ENCODE results near the gene TET3.

Gene TET3

GRCh38 chr2:74004212-74005182 lies 19.8 kb downstream of the TET3 start:
- no peak for DNase-seq (ENCODE audit: low read depth, low spot score)

DNA sequence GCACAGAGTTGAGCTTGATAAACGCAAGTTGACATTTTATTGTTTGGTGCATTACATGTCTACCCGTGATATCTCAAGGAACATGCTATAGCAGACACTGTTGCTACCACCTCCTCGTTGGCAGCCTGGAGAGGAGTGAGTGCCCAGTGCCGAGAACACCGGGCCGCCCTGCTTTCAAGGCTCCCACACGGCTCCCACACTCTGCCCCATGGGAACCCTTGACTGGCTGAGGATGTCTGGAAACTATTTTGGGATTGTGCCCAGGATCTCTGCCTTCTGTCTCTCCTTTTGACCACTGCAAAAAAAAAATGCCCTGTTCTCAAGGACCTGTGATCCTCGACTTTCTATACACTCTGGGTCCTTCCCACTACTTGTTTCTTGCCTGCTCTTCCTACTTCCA lies 21.1 kb downstream of the TET3 start:
- DNase-seq (ENCODE audit: low read depth, low spot score) = no peak

DNA sequence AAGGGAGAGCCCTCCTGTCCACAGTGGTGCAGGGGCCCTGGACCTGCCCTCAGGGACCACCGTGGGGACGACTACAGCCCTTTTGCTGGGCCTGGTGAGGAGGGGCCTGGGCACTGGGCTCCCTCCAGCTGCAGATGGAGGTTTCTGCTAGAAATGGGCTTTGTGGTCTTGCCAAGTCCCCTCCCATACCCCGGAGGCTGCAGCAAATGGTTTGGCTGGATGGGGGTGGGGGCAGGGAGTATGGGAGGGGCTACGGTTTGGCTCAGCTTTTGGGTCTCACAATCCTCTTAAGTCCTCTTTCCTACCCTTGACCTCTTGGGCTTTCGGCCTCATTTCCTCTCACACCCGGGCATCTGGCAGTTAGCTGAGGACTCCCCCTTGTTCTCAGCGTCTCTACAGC lies 21.7 kb downstream of the TET3 start:
- no peak for DNase-seq (ENCODE audit: low read depth, low spot score)

GRCh38 chr2:74007121-74007520 lies 22.4 kb downstream of the TET3 start:
- no peak for DNase-seq (ENCODE audit: low read depth, low spot score)

- no peak for DNase-seq (ENCODE audit: low read depth, low spot score)
Observed at GRCh38 chr2:74007711-74008110, 23.0 kb downstream of the TET3 start.

DNA sequence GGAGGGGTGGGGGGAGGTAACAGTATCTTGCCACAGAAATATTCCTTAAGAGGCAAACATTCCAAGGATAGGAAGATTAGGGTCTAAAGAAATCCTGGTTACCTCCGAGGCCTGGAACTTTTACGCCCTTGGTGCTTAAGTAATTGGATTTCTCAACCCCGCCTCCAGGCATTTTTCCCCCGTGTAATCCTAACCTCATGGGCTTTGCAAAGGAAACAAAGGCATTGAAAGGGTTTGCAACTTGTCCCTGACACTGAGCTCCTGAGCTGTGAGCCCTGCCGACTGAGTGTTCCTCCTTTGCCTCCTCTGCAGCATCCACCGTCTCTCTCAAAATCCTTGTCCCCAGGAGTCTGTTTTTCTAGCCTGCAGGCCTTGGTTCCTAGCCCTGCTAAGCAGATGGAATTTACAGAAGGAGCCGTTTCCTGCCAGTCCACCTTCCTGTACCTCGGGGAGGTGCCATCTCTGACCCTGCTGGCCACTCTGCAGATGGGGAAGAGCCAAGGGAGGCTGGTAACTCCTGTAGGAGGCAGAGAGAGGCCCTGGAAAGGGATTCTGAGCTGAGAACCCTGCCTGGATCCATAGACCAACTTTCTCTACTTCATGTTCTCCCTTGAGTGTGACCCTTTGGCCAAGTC lies 24.2 kb downstream of the TET3 start:
- DNase-seq (ENCODE audit: low read depth, low spot score) = no peak

DNA sequence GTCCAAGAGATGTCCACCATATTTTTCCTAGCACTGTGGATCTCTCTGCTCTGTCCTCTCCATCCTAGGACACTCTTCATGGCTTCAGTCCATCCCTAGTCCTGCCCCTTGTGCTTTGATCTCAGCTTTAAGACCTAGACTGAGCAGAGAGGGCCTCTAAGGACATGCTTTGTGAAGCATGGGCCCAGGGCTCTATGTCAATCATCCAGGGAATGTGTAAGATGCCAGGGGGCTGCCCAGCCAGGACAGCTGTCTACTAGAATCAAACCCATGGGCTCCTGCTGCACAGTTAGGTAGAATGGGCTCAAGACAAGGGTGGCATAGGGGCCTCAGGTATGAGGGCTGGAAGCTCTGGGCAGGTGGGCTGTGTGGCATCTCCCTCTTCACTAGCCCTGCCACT lies 24.9 kb downstream of the TET3 start:
- DNase-seq (ENCODE audit: low read depth, low spot score) = no peak

DNA sequence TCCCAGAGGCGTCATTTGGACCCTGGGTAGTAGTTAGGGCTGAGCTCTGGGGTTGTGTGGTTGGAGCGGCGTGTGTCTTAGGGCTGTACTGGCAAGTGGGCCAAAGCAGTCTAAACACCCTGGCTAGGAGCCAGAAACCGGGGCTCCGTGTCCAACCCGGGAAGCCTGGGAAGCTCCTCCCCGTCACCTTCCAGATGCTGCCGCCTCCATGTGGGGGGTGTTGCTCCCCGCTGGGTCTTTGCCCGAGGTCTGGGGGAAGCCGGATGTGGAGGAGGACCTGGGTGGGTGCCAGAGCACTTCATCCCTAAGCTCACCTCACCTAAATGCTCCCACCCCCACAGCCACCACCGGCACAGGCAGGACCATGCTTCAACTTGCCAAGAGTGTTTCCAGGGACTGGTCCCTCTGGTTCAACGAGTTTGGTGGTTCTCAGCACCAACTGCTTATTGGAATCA lies 25.4 kb downstream of the TET3 start:
- no peak for DNase-seq (ENCODE audit: low read depth, low spot score)

DNA sequence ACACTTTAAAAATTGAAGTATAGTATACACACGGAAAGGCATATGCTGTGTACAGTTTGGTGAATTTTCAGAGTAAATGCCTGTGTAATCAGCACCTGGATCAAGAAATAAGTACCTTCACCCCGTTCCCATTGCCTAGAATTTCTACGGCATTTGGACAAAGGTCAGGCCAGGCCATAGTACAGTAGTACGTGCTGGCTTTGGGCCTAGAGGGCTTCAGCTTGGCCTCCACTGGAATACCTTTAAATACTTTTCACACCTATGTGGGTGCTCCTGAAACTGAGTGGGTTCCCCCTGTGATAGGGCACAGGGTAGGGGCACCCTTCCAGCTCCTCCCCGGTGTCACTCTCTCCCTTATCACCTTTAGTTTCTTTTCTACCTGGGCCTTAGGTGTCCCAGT lies 26.5 kb downstream of the TET3 start:
- DNase-seq (ENCODE audit: low read depth, low spot score) = no peak

DNA sequence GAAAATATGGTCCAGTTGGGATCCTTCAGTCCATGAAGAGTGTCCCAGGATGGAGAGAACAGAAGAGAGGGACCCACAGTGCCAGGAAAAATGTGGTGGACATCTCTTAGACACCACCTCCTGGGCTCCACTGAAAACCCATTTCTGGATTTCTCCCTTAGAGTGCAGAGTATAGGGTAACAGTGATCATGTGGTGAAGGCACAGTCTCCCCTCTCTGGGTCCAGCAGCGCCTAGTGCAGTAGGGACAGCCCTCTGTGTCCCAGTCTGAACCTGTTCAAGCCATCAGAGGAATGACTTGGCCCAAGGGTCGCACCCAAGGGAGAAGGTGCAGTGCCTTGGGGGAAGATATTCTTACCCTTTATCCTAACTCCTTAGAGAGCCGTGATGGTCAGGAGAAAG lies 30.1 kb downstream of the TET3 start:
- no peak for DNase-seq (ENCODE audit: low read depth, low spot score)

GRCh38 chr2:74017223-74017622 lies 32.5 kb downstream of the TET3 start:
- no peak for DNase-seq (ENCODE audit: low read depth, low spot score)

DNA sequence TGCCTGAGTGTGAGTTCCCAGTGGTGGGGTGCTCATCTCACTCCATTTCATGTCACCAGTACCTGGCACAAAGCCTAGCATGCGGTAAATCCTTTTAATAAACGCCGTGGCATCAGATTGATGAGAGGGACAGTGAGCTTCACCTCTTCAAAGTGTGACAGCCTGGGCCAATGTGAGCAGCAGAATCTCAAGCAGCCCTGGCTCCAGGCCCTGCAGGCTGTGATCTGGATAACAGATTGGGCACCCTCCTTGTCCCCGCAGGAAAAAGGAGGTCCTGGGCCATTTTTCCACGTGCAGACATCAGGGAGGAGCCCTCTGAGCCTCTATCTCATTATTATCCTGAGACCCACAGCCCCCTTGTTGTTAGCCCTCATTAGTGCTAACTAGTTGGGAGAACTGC lies 34.8 kb downstream of the TET3 start:
- DNase-seq (ENCODE audit: low read depth, low spot score) = no peak

DNA sequence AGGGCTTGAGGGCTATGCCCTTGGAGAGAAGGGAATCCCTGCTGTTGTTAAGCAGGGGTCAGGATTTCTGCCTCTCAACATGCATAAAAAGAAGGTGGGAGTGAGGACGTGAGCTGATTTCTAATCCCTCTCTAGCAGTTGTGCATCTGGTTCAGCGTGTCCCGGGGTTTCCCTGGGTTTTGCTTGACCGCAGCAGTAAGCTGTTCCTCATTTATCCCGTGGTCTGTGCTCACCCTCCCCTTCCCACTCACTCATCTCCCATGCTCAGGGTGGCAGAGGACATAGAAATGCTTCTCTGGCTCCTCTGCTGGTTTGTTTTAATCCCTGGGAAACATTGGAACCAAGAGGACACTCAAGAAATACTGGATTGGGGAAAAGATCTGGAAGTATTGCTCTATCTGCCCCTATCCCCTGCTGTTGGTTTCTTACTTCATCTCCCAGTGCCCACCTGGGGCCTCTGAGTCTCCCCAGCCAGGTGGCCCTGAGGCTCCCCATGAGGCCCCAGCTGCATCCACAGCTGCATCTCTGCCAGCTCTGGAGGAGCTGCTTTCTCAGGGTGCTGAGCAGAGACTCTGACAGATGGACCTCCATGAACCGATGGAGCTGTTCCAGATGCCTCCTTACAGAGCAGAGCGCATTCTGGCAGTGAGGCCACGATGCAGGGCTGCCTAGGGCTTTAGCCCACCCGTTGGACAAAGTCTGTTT lies 36.1 kb downstream of the TET3 start:
- DNase-seq (ENCODE audit: low read depth, low spot score) = no peak

GRCh38 chr2:74021407-74021755 lies 36.7 kb downstream of the TET3 start:
- no peak for DNase-seq (ENCODE audit: low read depth, low spot score)

GRCh38 chr2:74024216-74024615 lies 39.5 kb downstream of the TET3 start:
- DNase-seq (ENCODE audit: low read depth, low spot score) = no peak

DNA sequence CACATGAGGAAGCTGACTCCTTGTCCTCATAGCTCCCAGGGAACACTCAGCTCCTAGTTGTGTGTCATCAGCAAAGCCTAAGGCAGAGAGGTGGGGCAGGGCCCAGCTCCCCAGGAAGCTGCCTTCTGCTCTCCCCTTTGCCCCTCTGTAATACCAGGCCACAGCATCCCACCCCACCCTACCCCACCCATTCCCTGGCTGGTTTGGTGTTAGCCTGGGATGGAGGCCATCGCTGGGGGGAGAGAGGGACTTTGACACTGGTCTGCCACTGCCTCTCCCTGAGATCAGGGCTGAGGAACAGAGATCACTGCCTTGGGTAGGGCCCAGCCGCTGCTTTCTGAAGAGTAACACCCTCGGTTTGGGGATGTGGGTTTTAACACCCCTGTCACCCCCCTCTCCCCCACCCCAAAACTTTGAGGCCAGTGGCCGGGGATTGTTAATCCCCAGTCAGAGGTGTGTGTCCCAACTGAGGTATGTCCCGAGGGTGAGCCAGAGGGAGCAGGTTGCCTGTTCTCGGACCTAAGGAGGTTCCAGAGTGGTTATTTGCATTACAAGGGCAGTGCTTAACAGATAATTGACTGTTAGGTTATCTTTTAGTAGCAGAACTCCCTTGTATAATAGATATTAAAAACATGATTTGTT lies 41.4 kb downstream of the TET3 start:
- DNase-seq (ENCODE audit: low read depth, low spot score) = no peak

- DNase-seq (ENCODE audit: low read depth, low spot score) = no peak
Observed at GRCh38 chr2:74026687-74027241, 42.1 kb downstream of the TET3 start.

DNA sequence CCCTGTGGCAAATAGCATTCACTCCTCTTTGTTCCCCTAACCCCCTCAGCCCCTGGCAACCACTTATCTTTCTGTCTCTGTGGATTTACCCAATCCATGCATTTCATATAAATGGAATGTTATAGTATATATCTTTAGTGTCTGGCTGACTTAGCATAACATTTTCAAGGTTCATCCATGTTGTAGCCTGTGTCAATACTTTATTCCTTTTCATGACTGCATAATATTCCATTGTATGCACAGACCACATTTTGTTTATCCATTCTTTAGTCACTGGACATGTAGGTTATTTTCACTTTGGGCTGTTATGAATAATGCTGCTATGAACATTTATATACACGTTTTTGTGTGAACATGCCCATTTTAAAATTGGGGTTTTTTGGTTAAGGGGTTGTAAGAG lies 42.8 kb downstream of the TET3 start:
- no peak for DNase-seq (ENCODE audit: low read depth, low spot score)

GRCh38 chr2:74028290-74028689 lies 43.6 kb downstream of the TET3 start:
- no peak for DNase-seq (ENCODE audit: low read depth, low spot score)

DNA sequence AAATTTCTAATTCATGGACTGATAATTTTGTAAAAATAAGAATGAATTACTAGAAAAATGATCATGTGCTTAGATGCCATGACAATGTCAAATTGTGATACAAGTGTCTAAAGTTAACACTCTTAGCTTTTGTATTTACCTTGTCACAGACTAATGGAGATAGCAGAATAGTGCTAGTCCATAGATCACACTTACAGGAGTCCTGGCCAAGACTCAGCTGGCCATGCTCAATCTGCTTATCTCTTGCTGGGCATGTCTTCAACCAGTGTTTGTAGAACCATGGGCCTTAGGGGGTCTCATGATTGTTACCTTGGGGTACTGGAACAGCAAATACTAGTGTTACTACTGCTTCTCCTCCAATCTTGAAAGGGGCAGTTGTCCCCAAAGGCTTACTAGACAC lies 44.0 kb downstream of the TET3 start:
- no peak for DNase-seq (ENCODE audit: low read depth, low spot score)

DNA sequence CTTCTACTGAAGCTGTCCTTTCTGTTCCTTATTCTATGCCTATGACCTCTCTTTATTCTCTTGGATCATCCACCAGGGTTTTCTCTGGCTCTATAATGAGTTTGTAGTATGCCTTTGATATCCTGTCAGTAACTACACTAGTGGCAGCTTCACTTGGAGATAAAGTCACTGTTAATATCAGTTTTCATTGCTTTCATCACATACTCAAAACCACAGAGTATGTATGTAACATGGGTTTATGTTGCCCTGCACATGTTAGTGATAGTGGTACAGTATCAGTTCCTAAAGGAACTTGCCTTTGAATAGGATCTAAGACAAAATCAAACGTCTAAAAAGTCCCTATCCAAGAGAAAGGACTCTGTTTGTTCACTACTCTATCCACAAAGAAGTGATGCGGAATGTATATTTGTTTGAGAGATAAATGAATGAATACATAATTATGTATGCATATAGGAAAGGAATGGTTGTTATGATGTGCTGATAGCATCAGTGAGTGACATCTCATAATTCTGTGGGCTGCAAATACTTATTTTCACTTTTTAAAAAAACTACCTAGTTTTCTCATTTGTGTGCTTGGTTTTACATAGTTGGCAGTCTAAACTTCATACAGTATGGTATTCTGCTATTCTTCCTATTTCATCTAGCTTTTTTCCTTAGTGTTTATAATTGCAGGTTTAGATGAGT lies 45.1 kb downstream of the TET3 start:
- DNase-seq (ENCODE audit: low read depth, low spot score) = no peak
